OCI-LY1 (cell line): Measurements from ENCODE around the gene PARD3.

Experiments
- CTCF ChIP-seq: fragments of 200-600 bp; sonication (generic), shearing (Covaris generic); IDR thresholded peaks from 2 replicates; pipeline ENCODE4 v1.5.1; 2017; ENCODE audit warnings: mild to moderate bottlenecking, antibody characterized with exemption, low read length, moderate library complexity, mixed read lengths
- EZH2 ChIP-seq: fragments of 200-600 bp; sonication (generic), shearing (Covaris generic); IDR thresholded peaks from 2 replicates; pipeline ENCODE4 v1.8.0; 2017; ENCODE audit warnings: borderline replicate concordance, mixed run types, mild to moderate bottlenecking, antibody characterized with exemption, low read length, moderate library complexity, mixed read lengths

GRCh38 chr10:34775044-34775637 lies 40.0 kb downstream of the PARD3 start:
- no peak for TF ChIP-seq CTCF
- no peak for TF ChIP-seq EZH2
